Activated CD4-positive, alpha-beta memory T cell treated with anti-CD3 and anti-CD28 coated beads for 36 hours (primary cell): ENCODE results near the gene LOXL4. TPM values are rescaled to one million over a fixed set of nuclear protein-coding genes. Genes with fewer than 3 reads are reported as not detected.
"Not testable (repeated sequence)": the region's sequence is repeated elsewhere in the genome, so short reads cannot be mapped to it uniquely, and the experiment has no call there.

Experiments used
- CTCF ChIA-PET: fragments of 350-600 bp; sonication (Branson Sonifier 250); formaldehyde crosslinking; loops from one replicate; lab custom pipeline; 2021; ENCODE audit warnings: antibody characterized with exemption, inconsistent platforms; lab: Charles Lee
- POLR2A ChIA-PET: fragments of 350-600 bp; sonication (Branson Sonifier 250); formaldehyde crosslinking; loops from one replicate; lab custom pipeline; 2021; ENCODE audit warnings: antibody characterized with exemption; lab: Charles Lee
- DNase-seq: peaks from one replicate; pipeline ENCODE4 v3.0.0-alpha.2; 2020
- H3K27ac Mint-ChIP-seq: one replicate; pipeline ENCODE4 v1.8.0; 2021; ENCODE audit warnings: mixed read lengths
- H3K27me3 Mint-ChIP-seq: one replicate; pipeline ENCODE4 v1.8.0; 2021; ENCODE audit warnings: mixed read lengths
- H3K36me3 Mint-ChIP-seq: one replicate; pipeline ENCODE4 v1.8.0; 2021; ENCODE audit warnings: mixed read lengths
- H3K4me1 Mint-ChIP-seq: one replicate; pipeline ENCODE4 v1.8.0; 2021; ENCODE audit warnings: low read depth, mixed read lengths
- H3K4me3 Mint-ChIP-seq: one replicate; pipeline ENCODE4 v1.8.0; 2021; ENCODE audit warnings: mild to moderate bottlenecking, mixed read lengths
- H3K9me3 Mint-ChIP-seq: one replicate; pipeline ENCODE4 v1.8.0; 2021; ENCODE audit warnings: mixed read lengths
- intact Hi-C: fragments of 100-400 bp; cut with micrococcal nuclease; formaldehyde crosslinking; loops from one replicate; pipeline ENCODE4 v1.15.1; 2023
- total RNA-seq, 2 experiments: library from RNA; stranded (reverse); gene quantifications; one replicate each; pipeline ENCODE4 v1.2.3, GENCODE V29; 2021

Gene LOXL4
- total RNA-seq, 2 experiments from 2014 or later: not detected

DNA sequence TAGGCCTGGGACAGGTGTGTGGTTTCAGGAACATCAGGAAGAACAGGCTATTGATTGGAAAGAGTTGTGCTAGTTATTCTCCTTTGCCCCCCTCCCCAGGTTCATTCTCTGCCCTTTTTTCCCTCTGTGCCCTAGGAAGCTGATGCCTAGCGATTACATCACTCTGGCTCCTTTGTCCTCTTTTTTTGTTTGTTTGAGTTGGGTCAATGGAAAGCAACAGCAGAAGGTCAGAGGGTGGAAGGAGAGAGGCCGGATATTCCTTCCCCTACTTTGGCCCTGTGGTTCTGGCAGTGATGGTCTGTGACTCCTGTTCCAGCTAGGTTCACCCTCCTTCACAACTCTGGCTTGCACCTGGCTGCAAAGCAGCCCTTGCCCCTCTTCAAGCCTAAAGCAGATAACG lies 18.9 kb downstream of the LOXL4 start:
- Mint-ChIP-seq H3K4me1 (no peaks in the 10 kb centered on the region), H3K9me3 (no peaks in the 10 kb centered on the region), H3K27me3 (no peaks in the 10 kb centered on the region), H3K4me3 (no peak overlapping the region), H3K36me3 (peaks cover 29% of the 10 kb centered on the region), H3K27ac (no peak overlapping the region)
- ChIA-PET CTCF (no interaction called here), POLR2A (no interaction called here)
- intact Hi-C loops: no loop called here
- DNase-seq: no peak

GRCh38 chr10:98248018-98248417 lies 20.0 kb downstream of the LOXL4 start:
- Mint-ChIP-seq H3K4me1 (no peaks in the 10 kb centered on the region), H3K9me3 (no peaks in the 10 kb centered on the region), H3K27me3 (no peaks in the 10 kb centered on the region), H3K4me3 (no peak overlapping the region), H3K36me3 (peaks cover 33% of the 10 kb centered on the region), H3K27ac (no peak overlapping the region)
- ChIA-PET POLR2A (no interaction called here), CTCF (no interaction called here)
- intact Hi-C loops: no loop called here
- no peak for DNase-seq

GRCh38 chr10:98246911-98247805 lies 20.8 kb downstream of the LOXL4 start:
- intact Hi-C loops: no loop called here

GRCh38 chr10:98244586-98244985 lies 23.4 kb downstream of the LOXL4 start:
- CTCF ChIA-PET: no interaction called here
- H3K4me3 Mint-ChIP-seq: no peak overlapping the region
- H3K36me3 Mint-ChIP-seq: peaks cover 41% of the 10 kb centered on the region
- H3K27ac Mint-ChIP-seq: no peak overlapping the region
- DNase-seq: no peak
- H3K27me3 Mint-ChIP-seq: no peaks in the 10 kb centered on the region
- no peaks in the 10 kb centered on the region for H3K4me1 Mint-ChIP-seq
- no peaks in the 10 kb centered on the region for H3K9me3 Mint-ChIP-seq
- intact Hi-C loops: no loop called here
- POLR2A ChIA-PET: no interaction called here

More at GRCh38 chr10:98246911-98247805, 20.8 kb downstream of the LOXL4 start:
- ChIA-PET POLR2A (no interaction called here), CTCF (interaction anchor here (1.2 kb wide), 1 partner anchor 77 kb away, joined by 4 read pairs; no protein-coding TSS in a partner anchor)
- Mint-ChIP-seq H3K27ac (no peak overlapping the region), H3K9me3 (no peaks in the 10 kb centered on the region), H3K4me1 (no peaks in the 10 kb centered on the region), H3K4me3 (no peak overlapping the region), H3K36me3 (peaks cover 37% of the 10 kb centered on the region), H3K27me3 (no peaks in the 10 kb centered on the region)
- no peak for DNase-seq

DNA sequence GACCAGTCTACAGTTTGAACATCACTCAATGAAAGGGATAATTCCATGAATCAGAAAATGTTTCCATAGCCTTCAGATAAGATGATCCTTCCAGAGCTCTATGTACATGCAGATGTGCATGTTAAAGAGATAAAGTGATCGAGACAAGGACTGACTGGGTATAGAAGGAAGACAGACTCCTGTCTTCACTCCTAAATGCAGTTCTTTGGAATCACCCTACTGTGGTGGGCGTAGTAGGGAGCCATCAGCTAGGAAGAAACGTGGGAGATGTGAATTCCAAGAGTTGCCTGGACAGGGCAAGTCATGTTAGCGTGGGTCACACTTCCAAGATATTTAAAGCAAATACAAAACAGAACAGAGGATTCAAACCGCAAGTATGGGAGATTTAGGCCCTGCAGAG lies 23.9 kb downstream of the LOXL4 start:
- Mint-ChIP-seq H3K4me3 (no peak overlapping the region), H3K36me3 (peaks cover 38% of the 10 kb centered on the region), H3K4me1 (no peaks in the 10 kb centered on the region), H3K9me3 (no peaks in the 10 kb centered on the region), H3K27me3 (no peaks in the 10 kb centered on the region), H3K27ac (no peak overlapping the region)
- POLR2A ChIA-PET: no interaction called here
- intact Hi-C loops: no loop called here
- DNase-seq: no peak
- CTCF ChIA-PET: no interaction called here

DNA sequence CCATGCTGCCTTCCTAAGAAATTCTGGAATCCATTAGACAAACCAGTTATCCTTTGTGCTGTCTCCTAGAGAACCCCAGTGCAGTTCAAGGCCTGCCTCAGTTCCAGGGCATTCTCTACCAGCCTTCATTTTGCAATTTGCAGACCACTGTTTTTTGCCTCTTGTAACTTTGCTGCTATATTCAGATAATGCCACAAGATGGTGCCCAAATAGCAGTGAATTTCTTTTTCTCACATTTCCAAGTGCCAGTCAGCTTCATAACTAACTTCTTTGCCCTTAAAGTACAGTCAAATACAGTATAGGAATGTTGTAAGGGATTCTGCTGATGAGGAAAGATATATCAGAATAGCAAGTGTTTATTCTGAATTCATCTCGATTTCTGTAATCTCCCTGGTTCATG lies 25.2 kb downstream of the LOXL4 start:
- intact Hi-C loops: no loop called here
- Mint-ChIP-seq H3K36me3 (peaks cover 38% of the 10 kb centered on the region), H3K4me1 (no peaks in the 10 kb centered on the region), H3K27me3 (no peaks in the 10 kb centered on the region), H3K9me3 (no peaks in the 10 kb centered on the region), H3K27ac (no peak overlapping the region), H3K4me3 (no peak overlapping the region)
- CTCF ChIA-PET: interaction anchor here (2.0 kb wide), 1 partner anchor 73 kb away, joined by 7 read pairs; no protein-coding TSS in a partner anchor
- POLR2A ChIA-PET: no interaction called here
- no peak for DNase-seq

DNA sequence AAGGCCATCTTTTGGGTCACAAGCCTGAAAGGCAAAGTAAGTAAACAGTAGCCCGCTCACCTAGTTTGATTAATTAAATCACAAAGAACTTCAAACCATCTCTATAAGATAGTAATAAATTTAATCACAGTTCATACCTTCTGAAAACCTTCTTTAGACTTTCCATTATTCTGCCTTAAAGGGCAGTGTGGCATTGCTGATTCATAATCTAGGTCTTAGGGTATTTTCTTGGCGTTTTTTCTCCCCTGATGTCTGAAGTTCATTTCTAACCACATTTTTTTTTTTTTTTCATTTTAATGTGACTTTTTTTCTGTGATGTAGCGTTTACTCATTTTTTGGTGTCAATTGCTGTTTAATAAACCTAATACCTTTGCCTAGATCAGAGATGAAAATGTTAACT lies 27.5 kb downstream of the LOXL4 start:
- no peak overlapping the region for H3K27ac Mint-ChIP-seq
- H3K4me1 Mint-ChIP-seq: peaks cover 4% of the 10 kb centered on the region
- peaks cover 43% of the 10 kb centered on the region for H3K36me3 Mint-ChIP-seq
- ChIA-PET POLR2A (no interaction called here), CTCF (interaction anchor here (0.7 kb wide), 1 partner anchor 539 kb away, joined by 4 read pairs; no protein-coding TSS in a partner anchor)
- no peak overlapping the region for H3K4me3 Mint-ChIP-seq
- H3K9me3 Mint-ChIP-seq: no peaks in the 10 kb centered on the region
- intact Hi-C loops: no loop called here
- DNase-seq: no peak
- no peaks in the 10 kb centered on the region for H3K27me3 Mint-ChIP-seq

GRCh38 chr10:98238391-98238790 lies 29.6 kb downstream of the LOXL4 start:
- no peaks in the 10 kb centered on the region for H3K9me3 Mint-ChIP-seq
- H3K27me3 Mint-ChIP-seq: no peaks in the 10 kb centered on the region
- H3K36me3 Mint-ChIP-seq: peaks cover 42% of the 10 kb centered on the region
- H3K4me3 Mint-ChIP-seq: no peak overlapping the region
- H3K27ac Mint-ChIP-seq: no peak overlapping the region
- ChIA-PET CTCF (interaction anchor here (0.6 to 1.4 kb wide), 2 partner anchors 68 to 240 kb away, joined by 3 to 5 read pairs; no protein-coding TSS in a partner anchor), POLR2A (no interaction called here)
- peaks cover 4% of the 10 kb centered on the region for H3K4me1 Mint-ChIP-seq
- intact Hi-C loops: no loop called here
- DNase-seq: no peak

DNA sequence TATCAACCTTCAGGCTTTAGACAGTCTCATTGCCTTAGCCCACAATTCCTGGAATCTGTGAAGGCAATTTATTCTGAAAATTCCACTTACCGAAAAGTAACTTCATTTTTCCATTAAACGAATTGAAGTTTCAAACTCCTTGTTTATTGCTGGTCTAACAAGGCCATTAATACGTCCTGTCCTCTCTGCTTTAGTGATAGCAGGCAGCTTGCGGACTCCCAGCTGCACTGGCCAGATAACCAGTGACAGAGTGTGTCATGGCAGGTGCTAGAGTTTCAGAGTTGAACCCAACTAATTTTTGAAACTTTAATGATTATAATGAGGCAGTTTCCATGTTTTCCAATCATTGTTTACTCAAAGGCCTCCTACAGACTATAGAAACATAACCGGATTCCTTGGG lies 31.1 kb downstream of the LOXL4 start:
- no peaks in the 10 kb centered on the region for H3K9me3 Mint-ChIP-seq
- ChIA-PET CTCF (no interaction called here), POLR2A (no interaction called here)
- peaks cover 4% of the 10 kb centered on the region for H3K4me1 Mint-ChIP-seq
- peaks cover 39% of the 10 kb centered on the region for H3K36me3 Mint-ChIP-seq
- intact Hi-C loops: no loop called here
- H3K27me3 Mint-ChIP-seq: no peaks in the 10 kb centered on the region
- H3K27ac Mint-ChIP-seq: no peak overlapping the region
- no peak overlapping the region for H3K4me3 Mint-ChIP-seq
- DNase-seq: no peak

DNA sequence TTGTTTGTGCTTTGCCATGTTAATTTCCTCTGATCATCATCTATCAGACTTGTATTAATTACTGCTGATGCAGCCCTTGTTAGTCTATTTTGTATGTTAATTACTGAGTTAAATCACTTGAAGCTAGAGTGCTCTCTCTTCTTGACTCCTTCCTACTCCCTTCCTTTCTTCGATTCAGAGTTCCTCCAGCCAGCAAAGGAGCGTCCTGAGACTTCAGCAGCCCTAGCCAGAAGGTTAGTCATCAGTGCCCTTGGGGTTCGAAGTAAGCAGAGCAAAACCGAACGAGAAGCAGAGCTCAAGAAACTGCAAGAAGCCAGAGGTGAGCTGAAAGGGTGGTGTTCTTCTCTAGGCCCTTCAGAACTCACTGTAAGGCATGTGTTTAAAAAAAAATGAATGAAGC lies 32.1 kb downstream of the LOXL4 start:
- H3K27ac Mint-ChIP-seq: no peak overlapping the region
- no peak overlapping the region for H3K4me3 Mint-ChIP-seq
- H3K27me3 Mint-ChIP-seq: no peaks in the 10 kb centered on the region
- ChIA-PET POLR2A (no interaction called here), CTCF (no interaction called here)
- peaks cover 35% of the 10 kb centered on the region for H3K36me3 Mint-ChIP-seq
- H3K9me3 Mint-ChIP-seq: no peaks in the 10 kb centered on the region
- no peak for DNase-seq
- intact Hi-C loops: no loop called here
- H3K4me1 Mint-ChIP-seq: peaks cover 4% of the 10 kb centered on the region

DNA sequence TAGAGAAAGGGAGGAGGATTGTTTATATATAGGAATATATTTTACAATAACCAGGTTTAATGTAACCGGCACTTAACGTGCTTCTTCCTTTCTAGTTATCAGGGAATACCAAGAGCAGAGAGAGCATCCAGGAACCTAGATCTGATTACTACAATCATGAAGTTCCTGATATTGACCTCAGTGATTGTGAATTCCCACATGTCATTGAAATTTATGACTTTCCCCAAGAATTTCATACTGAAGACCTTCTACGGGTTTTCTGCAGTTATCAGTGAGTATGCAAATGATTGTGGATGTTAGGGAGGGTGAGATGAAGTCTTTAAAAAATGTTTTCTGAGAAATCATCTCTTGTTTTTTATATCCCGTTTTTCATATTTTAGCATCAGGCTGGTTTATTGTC lies 36.6 kb downstream of the LOXL4 start:
- CTCF ChIA-PET: interaction anchor here (1.5 kb wide), 1 partner anchor 78 kb away, joined by 4 read pairs; no protein-coding TSS in a partner anchor
- Mint-ChIP-seq H3K9me3 (peaks cover 9% of the 10 kb centered on the region), H3K4me1 (peaks cover 12% of the 10 kb centered on the region)

DNA sequence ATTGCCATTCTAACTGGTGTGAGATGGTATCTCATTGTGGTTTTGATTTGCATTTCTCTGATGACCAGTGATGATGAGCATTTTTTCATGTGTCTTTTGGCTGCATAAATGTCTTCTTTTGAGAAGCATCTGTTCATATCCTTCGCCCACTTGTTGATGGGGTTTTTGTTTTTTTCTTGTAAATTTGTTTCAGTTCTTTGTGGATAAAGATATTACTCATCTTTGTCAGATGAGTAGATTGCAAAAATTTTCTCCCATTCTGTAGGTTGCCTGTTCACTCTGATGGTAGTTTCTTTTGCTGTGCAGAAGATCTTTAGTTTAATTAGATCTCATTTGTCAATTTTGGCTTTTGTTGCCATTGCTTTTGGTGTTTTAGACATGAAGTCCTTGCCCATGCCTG lies 39.7 kb downstream of the LOXL4 start:
- Mint-ChIP-seq H3K36me3 (peaks cover 28% of the 10 kb centered on the region), H3K9me3 (peaks cover 10% of the 10 kb centered on the region), H3K27ac (peak overlapping the region; percentile 33), H3K4me1 (peaks cover 13% of the 10 kb centered on the region)
- H3K4me3 Mint-ChIP-seq, DNase-seq, intact Hi-C loops, H3K27me3 Mint-ChIP-seq, POLR2A ChIA-PET, CTCF ChIA-PET: not testable (repeated sequence)

More for the DNA sequence above, 36.6 kb downstream of the LOXL4 start:
- Mint-ChIP-seq H3K36me3 (peaks cover 31% of the 10 kb centered on the region), H3K27ac (no peak overlapping the region), H3K27me3 (no peaks in the 10 kb centered on the region), H3K4me3 (no peak overlapping the region)
- DNase-seq: no peak
- POLR2A ChIA-PET: no interaction called here
- intact Hi-C loops: no loop called here
